AG09319 (cell line): ENCODE data around the gene IFFO2.

ENCODE experiments used
- DNase-seq: peaks from one replicate; pipeline ENCODE4 v3.0.0-alpha.2; 2010; ENCODE audit warnings: low read depth; ENCODE audit errors: extremely low read depth
- TF ChIP-seq, protein P1 (sequence below): IDR thresholded peaks from 2 replicates; pipeline ENCODE4 v1.5.1; 2011; ENCODE audit warnings: low read depth, mild to moderate bottlenecking, inconsistent platforms, low read length, moderate library complexity

IFFO2 gene

DNA sequence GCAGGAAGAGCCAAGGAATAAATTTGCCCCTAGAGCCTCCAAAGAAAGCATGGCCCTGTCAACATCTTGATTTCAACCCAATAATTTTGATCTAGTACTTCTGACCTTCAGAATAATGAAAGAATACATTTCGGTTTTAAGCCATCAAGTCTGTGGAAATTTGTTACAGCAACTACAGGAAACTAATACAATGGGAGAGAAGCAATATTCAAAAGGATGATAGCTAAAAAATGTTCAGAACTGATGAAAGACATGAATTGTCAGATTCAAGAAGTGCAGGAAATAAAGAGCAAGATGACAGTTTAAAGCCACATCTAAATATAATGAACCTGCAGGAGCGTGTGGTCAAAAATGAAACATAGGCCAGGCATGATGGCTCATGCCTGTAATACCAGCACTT lies 24.8 kb upstream of the IFFO2 start:
- TF ChIP-seq, protein P1, sequence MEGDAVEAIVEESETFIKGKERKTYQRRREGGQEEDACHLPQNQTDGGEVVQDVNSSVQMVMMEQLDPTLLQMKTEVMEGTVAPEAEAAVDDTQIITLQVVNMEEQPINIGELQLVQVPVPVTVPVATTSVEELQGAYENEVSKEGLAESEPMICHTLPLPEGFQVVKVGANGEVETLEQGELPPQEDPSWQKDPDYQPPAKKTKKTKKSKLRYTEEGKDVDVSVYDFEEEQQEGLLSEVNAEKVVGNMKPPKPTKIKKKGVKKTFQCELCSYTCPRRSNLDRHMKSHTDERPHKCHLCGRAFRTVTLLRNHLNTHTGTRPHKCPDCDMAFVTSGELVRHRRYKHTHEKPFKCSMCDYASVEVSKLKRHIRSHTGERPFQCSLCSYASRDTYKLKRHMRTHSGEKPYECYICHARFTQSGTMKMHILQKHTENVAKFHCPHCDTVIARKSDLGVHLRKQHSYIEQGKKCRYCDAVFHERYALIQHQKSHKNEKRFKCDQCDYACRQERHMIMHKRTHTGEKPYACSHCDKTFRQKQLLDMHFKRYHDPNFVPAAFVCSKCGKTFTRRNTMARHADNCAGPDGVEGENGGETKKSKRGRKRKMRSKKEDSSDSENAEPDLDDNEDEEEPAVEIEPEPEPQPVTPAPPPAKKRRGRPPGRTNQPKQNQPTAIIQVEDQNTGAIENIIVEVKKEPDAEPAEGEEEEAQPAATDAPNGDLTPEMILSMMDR: no peak
- DNase-seq: no peak

DNA sequence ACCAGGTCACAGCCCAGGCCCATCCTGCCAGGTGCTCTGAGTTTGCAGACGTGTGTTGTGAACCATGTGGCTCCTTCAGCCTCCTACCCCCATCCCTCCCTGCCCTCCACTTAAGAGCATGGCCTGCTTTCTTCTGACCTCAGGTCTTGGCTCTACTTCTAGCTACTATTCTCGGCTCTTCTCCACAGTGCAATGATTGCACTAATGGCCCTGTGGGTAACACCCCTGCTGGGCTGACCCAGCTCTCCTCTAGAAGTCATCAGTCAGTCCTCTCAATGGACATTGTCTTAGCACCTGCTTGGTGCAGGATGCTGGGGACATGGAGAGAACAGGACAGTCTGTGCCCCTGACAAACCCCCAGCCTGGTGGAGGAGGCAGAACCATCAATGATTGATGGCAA lies 22.2 kb upstream of the IFFO2 start:
- TF ChIP-seq, protein P1: no peak
- DNase-seq: no peak

DNA sequence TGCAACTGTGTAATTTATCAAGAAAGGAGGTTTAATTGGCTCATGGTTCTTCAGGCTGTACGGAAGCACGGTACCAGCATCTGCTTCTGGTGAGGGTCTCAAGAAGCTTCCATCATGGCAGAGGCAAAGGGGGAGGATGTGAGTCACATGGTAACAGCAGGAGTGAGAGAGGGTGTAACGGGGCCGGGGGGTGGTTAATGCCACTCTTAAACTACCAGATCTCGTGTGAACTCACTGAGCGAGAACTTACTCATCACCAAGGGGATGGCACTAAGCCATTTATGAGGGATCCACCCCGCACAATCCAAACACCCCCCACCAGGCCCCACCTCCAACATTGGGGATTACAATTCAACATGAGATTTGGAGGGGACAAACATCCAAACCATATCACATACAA lies 21.0 kb upstream of the IFFO2 start:
- no peak for DNase-seq
- TF ChIP-seq, protein P1: no peak

DNA sequence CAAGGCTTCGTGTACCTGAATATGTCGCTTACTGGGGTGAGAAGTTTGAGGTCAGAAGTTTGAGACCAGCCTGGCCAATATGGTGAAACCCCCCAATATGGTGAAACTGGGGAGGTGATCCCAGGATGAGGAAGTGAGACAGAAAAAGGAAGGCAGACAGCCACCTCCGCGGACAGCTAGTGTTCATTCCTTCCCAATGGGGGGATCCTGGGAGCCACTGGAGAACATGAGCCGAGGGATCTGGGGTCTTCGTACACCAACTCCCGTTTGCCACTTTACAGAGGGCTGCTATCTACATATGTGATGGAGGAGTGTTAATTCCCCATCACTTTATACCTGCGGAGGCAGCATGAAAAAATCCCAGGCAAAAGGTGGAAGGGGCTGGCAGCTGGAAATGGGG lies 19.6 kb upstream of the IFFO2 start:
- TF ChIP-seq, protein P1: no peak
- DNase-seq: no peak

DNA sequence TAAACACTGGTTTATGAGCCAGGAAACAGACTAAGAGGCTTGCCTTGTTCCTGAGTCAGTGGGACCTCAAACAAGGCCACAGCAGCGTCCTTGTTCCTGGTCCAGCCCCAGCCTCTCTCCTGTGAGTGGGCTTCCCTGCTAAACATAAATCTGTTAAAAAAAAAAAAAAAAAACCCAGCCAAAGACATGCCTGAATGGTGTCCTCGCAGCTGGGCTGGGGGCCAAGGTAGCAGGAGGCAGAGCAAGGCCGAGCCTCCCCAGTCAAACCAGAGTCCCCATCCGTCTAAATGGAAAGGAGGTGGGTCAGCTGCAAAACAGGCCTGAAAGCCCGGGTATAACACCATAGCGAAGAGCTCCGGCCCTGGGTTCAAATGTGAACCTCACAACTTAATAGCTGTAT lies 18.1 kb upstream of the IFFO2 start:
- TF ChIP-seq, protein P1: no peak
- DNase-seq: no peak

DNA sequence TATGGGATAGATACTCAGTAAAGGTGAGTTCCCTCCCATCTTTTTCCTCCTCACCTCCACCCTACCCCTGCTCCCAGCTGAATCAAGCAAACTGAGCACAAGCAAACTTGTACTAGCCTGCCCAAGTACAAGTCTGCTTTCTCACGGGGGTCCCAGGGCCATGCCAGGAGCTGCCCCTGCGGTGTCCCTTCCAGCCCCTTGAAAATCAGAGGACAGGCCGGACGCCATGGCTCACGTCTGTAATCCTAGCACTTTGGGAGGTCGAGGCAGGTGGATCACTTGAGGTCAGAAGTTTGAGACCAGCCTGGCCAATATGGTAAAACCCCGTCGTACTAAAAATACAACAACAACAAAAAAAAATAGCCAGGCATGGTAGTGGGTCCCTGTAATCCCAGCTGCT lies 17.5 kb upstream of the IFFO2 start:
- no peak for DNase-seq
- TF ChIP-seq, protein P1: no peak

DNA sequence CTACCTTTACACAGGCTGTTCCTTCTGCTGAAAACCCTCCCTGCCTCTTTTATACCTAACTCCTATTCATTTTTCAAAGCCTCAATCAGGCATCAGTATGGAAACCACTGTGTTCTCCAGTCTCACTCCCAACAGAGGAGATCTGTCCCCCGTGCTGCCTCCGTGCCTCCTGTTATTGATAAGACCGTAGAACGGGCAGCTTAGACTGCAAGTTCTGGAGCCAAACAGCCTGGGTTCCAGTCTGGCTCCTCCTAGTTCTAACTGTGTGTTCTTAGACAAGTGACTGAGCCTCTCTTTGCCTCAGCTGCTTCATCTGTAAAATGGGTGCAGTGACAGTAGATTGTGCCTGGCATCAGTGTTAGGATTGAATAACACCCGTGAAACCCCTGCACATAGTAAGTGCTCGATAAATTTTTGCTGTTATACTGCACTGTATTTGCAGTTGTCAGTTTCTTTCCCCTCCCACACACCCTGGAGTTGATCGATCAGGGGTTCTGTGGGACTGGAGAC lies 17.0 kb upstream of the IFFO2 start:
- TF ChIP-seq, protein P1: no peak
- no peak for DNase-seq
